ENCODE data around the gene CBFB.
"Not testable (repeated sequence)": the region's sequence is repeated elsewhere in the genome, so short reads cannot be mapped to it uniquely, and the experiment has no call there.

CBFB gene

GRCh38 chr16:67098599-67098998 lies 69.7 kb downstream of the CBFB start:
- DNase-seq: no peak

GRCh38 chr16:67100569-67101310 lies 71.8 kb downstream of the CBFB start:
- no peak for DNase-seq

- peak; percentile 54 for DNase-seq
These were observed 72.5 kb downstream of the CBFB start for GRCh38 chr16:67101311-67102082.

GRCh38 chr16:67104061-67104460 lies 75.1 kb downstream of the CBFB start:
- peak; percentile 47 for DNase-seq

GRCh38 chr16:67104845-67105244 lies 75.9 kb downstream of the CBFB start:
- peak; percentile 28 for DNase-seq

GRCh38 chr16:67105246-67105645 lies 76.3 kb downstream of the CBFB start:
- no peak for DNase-seq

- DNase-seq: no peak
These were observed 76.9 kb downstream of the CBFB start for GRCh38 chr16:67105881-67106280.

- DNase-seq: no peak
These were observed 79.5 kb downstream of the CBFB start for GRCh38 chr16:67108489-67108888.

- DNase-seq: no peak
These were observed 80.0 kb downstream of the CBFB start for GRCh38 chr16:67108931-67109406.

GRCh38 chr16:67109407-67110135 lies 80.6 kb downstream of the CBFB start, which contains the start of gene PHAF1:
Gene PHAF1 (plus strand): TSS chr16:67109941. CDS start chr16:67110176, 235 bp downstream.
- peak; percentile 99 for DNase-seq

GRCh38 chr16:67111951-67112444 lies 83.0 kb downstream of the CBFB start:
- peak; percentile 7 for DNase-seq

GRCh38 chr16:67112591-67113399 lies 83.8 kb downstream of the CBFB start:
- peak; percentile 12 for DNase-seq

- DNase-seq: no peak
These were observed 85.8 kb downstream of the CBFB start for GRCh38 chr16:67114793-67115192.

GRCh38 chr16:67115639-67116038 lies 86.7 kb downstream of the CBFB start:
- no peak for DNase-seq

GRCh38 chr16:67116388-67117311 lies 87.7 kb downstream of the CBFB start:
- DNase-seq: no peak

GRCh38 chr16:67117716-67118115 lies 88.8 kb downstream of the CBFB start:
- no peak for DNase-seq

- no peak for DNase-seq
These were observed 91.1 kb downstream of the CBFB start for GRCh38 chr16:67120025-67120424.

GRCh38 chr16:67122799-67123198 lies 93.8 kb downstream of the CBFB start:
- DNase-seq: not testable (repeated sequence)

GRCh38 chr16:67128417-67128816 lies 99.5 kb downstream of the CBFB start:
- no peak for DNase-seq

- DNase-seq: no peak
These were observed 99.9 kb downstream of the CBFB start for GRCh38 chr16:67128887-67129286.

- DNase-seq: no peak
These were observed 100.5 kb downstream of the CBFB start for GRCh38 chr16:67129422-67129821.
